GM23248 (cell line): ENCODE results near the gene EXOSC3.

ENCODE experiments used
- EZH2 ChIP-seq: fragments of 200-600 bp; sonication (generic); IDR thresholded peaks from 2 replicates; pipeline ENCODE4 v1.6.1; 2018; ENCODE audit warnings: antibody characterized with exemption, mild to moderate bottlenecking; ENCODE audit not compliant: insufficient read depth, poor library complexity, severe bottlenecking
- EZH2phosphoT487 ChIP-seq: fragments of 200-600 bp; sonication (generic); IDR thresholded peaks from 2 replicates; pipeline ENCODE4 v1.6.1; 2018; ENCODE audit warnings: antibody characterized with exemption, moderate library complexity, mild to moderate bottlenecking, low read depth; ENCODE audit not compliant: insufficient read depth

DNA sequence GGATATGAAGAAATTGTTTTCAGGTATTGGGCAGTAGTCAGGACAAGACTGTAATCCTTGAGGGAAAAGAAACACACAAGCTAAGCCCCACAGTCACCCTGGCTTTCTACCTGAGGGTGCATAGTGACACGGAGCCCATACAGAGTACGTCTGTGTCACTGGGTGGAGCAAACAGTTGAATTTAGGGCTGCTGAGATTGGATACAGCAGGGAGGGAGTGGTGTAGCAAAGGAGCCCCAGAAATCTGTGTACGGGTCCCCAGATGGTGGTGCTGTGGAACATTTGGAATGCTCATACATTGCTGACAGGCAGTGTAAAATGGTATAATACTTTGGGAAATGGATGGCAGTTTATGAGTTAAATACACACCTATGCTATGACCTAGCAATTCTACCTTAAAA is 26.1 kb downstream of the EXOSC3 start:
- TF ChIP-seq EZH2 (no peak), EZH2phosphoT487 (no peak)
